HG03060 (cell line): ENCODE measurements around the gene SNX17.
"Not testable (repeated sequence)": the region's sequence is repeated elsewhere in the genome, so short reads cannot be mapped to it uniquely, and the experiment has no call there.

Source experiments
- ATAC-seq: cut with Tn5 transposase; IDR thresholded peaks from one replicate; pipeline ENCODE4 v1.9.1; 2021; ENCODE audit warnings: low read depth, moderate number of reproducible peaks; ENCODE audit not compliant: unreplicated experiment

SNX17 gene

DNA sequence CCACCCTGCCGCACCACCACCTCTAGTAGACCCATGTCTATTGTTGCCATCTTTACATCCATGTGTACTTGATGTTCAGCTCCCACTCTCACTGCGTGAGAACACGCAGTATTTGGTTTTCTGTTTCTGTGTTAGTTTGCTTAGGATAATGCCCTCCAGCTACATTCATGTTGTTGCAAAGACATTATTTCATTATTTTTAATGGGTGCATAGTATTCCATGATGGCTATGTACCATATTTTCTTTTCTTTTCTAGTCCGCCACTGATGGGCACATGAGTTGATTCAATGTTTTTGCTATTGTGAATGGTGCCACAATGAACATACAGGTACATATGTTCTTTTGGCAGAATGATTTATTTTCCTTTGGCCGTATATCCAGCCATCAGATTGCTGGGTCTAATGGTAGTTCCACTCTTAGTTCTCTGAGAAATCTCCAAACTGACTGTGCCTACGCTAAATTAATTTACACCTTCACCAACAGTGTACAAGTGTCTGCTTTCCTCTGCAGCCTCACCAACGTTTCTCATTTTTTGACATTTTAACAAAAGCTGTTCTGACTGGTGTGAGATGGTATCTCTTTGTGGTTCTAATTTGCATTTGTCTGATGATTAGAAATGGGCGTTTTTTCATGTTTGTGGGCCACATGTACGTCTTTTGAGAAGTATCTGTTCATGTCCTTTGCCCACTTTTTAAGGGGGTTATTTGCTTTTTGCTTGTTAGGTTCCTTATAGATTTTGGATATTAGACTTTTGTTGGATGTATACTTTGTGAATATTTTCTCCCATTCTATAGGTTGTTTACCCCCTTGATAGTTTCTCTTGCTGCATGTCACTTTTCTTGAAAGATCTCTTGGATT is 20.6 kb downstream of the SNX17 start:
- no peak for ATAC-seq

DNA sequence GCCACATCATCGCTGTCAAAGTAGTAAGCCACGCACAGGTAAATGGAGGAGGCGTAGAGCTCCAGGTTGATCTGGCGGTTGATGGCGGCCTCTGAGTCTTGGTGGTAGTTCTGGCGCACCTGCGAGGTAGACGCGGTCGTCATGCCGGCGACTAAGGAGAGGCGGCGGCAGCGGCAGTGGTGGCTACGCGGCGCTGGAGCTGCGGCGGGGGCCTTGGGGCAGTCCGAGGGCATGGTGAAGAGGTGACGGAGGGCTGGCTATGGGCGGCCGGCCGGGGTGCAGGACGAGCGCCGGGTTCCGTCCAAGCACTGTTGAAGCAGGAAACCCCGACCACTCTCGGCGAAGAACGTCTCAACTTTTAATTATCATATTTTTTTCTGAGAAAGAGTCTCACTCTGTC is 22.8 kb downstream of the SNX17 start:
- ATAC-seq: no peak

DNA sequence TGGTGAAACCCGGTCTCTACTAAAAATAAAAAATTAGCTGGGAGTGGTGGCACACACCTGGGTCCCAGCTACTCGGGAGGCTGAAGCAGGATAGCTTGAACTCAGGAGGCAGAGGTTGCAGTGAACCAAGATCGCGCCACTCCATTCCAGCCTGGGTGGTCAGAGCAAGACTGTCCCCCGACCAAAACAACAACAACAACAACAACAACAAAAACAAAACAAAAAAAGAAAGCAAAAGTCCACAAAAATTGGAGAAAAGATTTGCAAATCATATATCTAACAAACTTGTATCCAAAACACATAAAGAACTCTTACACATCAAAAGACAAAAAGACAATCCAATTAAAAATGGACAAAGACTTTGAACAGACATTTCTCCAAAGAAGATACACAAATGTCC is 28.5 kb downstream of the SNX17 start:
- no peak for ATAC-seq

DNA sequence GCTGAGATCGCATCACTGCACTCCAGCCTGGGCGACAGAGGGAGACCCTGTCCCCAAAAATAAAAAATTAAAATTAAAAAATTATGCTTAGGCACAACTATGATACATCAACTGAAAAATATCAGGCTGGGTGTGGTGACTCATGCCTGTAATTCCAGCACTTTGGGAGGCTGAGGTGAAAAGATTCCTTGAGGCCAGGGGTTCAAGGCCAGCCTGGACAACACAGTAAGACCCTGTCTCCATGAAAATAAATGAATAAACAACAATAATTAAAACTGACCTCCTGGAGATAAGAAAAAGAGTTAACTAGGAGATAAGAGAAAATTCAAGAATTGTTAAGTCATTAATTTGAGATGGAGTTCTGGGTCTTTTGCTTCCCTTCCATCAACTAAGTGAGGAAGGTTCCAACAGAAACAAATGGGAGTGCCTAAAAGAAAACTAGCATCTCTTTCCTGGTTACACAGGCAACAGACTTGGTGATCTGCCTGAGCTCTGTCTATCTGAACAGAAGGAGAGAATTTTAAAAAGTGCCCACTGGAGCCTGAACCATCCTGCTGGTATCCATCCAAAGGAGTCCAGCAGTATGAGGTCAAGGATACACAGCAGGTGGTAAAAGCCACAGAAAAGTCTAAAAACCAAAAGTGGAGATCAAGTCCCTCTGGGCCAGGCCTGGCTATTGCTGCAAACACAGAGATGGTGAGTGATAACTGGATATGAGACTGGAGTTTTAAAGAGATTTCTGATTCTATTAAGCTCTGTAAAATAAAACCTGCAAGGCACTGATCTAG is 30.1 kb downstream of the SNX17 start:
- ATAC-seq: no peak

GRCh38 chr2:27407798-27408491 is 37.5 kb downstream of the SNX17 start:
- ATAC-seq: no peak

GRCh38 chr2:27408601-27409320 is 38.3 kb downstream of the SNX17 start:
- ATAC-seq: no peak

DNA sequence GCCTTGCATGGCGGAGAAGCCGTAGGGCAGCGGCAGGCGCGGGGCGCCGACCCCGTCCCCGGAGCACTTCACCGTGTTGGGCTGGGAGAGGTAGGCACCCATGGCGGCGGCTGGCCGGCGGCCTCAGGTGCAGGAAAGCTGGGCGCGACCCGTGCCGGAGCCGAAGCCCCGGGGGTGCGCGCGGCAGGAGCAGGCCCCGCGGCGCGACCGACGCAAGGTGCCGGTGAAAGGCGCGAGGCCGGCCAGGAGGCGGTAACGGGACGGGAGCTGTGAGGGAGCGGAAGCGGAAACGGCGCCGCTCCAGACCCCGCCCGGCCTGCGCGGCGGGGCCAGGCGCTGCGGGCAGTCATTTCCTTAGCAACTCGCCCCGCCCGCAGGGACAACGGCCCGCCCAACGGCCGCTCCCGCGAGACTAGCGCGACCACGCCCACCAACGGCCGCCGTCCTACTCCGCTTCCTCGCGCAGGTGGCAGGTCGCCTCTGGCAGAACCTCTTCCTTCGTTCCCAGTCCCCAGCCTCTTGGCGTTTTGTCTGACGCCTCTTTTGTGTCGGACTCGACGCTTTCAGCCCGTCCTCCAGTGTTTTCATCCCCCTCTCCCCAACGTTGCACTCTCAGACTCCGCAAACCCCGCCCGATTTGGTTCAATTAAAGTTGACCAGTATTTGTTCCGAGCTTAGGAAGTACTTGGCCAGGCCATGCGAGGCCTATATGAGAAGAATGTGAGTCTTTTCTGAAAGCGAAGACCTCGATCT is 39.1 kb downstream of the SNX17 start, which contains the start of gene PPM1G:
Gene PPM1G, minus strand, starts transcription at position 271 of the 753 bp plus-strand sequence. Its CDS starts 169 bp downstream, at position 102.
- peak; percentile 73 for ATAC-seq

- no peak for ATAC-seq
These were observed 42.2 kb downstream of the SNX17 start for GRCh38 chr2:27412419-27413152.

DNA sequence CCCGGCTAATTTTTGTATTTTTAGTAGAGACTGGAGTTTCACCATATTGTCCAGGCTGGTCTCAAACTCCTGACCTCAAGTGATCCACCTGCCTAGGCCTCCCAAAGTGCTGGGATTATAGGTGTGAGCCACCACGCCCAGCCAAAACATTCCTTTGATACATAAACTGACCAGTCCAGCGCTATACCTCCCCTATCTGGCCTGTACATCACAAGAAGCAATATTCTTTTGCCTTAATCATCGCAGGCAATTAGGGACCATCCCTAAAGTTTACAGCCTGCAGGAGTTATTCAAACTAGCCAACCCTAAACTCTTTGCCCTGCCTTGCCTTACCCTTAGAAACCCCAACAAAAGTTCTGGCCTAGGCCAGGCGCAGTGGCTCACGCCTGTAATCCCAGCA is 45.7 kb downstream of the SNX17 start:
- no peak for ATAC-seq

DNA sequence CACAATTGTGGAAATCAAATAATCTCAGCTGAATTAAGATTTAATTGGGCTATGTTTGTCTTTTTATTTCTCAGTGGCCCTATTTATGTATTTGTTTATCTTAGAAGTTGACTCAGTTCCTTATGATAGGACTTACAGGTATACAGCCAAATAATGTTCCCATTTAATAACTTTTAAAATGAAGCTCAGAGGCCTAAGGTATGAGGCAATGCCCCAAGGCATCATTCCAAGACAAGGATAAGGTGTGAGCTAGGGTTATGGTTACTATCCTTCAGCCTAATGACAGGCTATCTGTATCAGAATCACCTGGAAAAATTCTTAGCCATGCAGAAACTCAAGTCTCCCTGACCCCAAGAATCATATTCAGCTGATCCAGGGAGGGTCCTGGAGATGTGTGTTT is 50.6 kb downstream of the SNX17 start:
- no peak for ATAC-seq

- ATAC-seq: no peak
These were observed 51.3 kb downstream of the SNX17 start for GRCh38 chr2:27421660-27422250.

GRCh38 chr2:27422958-27423357 is 52.5 kb downstream of the SNX17 start:
- no peak for ATAC-seq

- not testable (repeated sequence) for ATAC-seq
These were observed 54.6 kb downstream of the SNX17 start for GRCh38 chr2:27425039-27425438.
